Left ventricle myocardium inferior (tissue), 1 donor: ENCODE data around the gene MADCAM1. TPM values are rescaled to one million over a fixed set of nuclear protein-coding genes. Genes with fewer than 3 reads are reported as not detected.

Experiments used
- DNase-seq: peaks from one replicate; pipeline ENCODE4 v3.0.0-alpha.2; 2020
- H3K27ac ChIP-seq: fragments of 200-600 bp; replicated peaks from 2 replicates; pipeline ENCODE4 v1.8.0; 2021
- H3K27me3 ChIP-seq: fragments of 200-600 bp; 2 replicates; pipeline ENCODE4 v1.8.0; 2021; ENCODE audit warnings: low read depth
- H3K36me3 ChIP-seq: fragments of 200-600 bp; 2 replicates; pipeline ENCODE4 v1.8.0; 2021
- H3K4me1 ChIP-seq: fragments of 200-600 bp; 2 replicates; pipeline ENCODE4 v1.8.0; 2021
- H3K4me3 ChIP-seq: fragments of 200-600 bp; 2 replicates; pipeline ENCODE4 v1.8.0; 2021; ENCODE audit warnings: mild to moderate bottlenecking, moderate library complexity
- H3K9me3 ChIP-seq: fragments of 200-600 bp; replicated peaks from 2 replicates; pipeline ENCODE4 v1.8.0; 2021
- CTCF ChIP-seq: fragments of 200-600 bp; IDR thresholded peaks from 2 replicates; pipeline ENCODE4 v1.8.0; 2021; ENCODE audit warnings: antibody characterized with exemption, mild to moderate bottlenecking, borderline replicate concordance
- intact Hi-C: fragments of 100-400 bp; cut with micrococcal nuclease; formaldehyde crosslinking; loops from one replicate; pipeline ENCODE4 v1.11.0; 2022
- total RNA-seq: library from RNA; stranded (reverse); fragmentation: NEBNext Ultra II Directional; extraction: Animal tissue kit (Norgen Biotek cat#: 25700); gene quantifications from one replicate; pipeline ENCODE4 v1.2.1, GENCODE V29; 2021
- donor health status: DM: no; HTN: yes; CAD: no; lungs with severe emphysema.

The MADCAM1 gene
- total RNA-seq, 1 donor from 2014 or later: 0.22 TPM

GRCh38 chr19:548886-549830, 52.9 kb downstream of the MADCAM1 start:
- H3K9me3 ChIP-seq: no peaks in the 10 kb centered on the region
- H3K36me3 ChIP-seq: no peaks in the 10 kb centered on the region
- H3K4me1 ChIP-seq: peaks cover 6% of the 10 kb centered on the region
- H3K4me3 ChIP-seq: no peak overlapping the region
- H3K27ac ChIP-seq: no peak overlapping the region
- DNase-seq: no peak
- no peaks in the 10 kb centered on the region for H3K27me3 ChIP-seq
- TF ChIP-seq CTCF: no peak
- intact Hi-C loops: no loop called here

GRCh38 chr19:554817-555216, 58.5 kb downstream of the MADCAM1 start:
- intact Hi-C loops: no loop called here
- H3K27me3 ChIP-seq: no peaks in the 10 kb centered on the region
- H3K4me1 ChIP-seq: peaks cover 39% of the 10 kb centered on the region
- TF ChIP-seq CTCF: no peak
- H3K36me3 ChIP-seq: no peaks in the 10 kb centered on the region
- peak overlapping the region; percentile 80 for H3K27ac ChIP-seq
- no peak for DNase-seq
- H3K4me3 ChIP-seq: no peak overlapping the region
- H3K9me3 ChIP-seq: no peaks in the 10 kb centered on the region

Other genes with a start within 250 kb of the MADCAM1 start
- gene PLPP2, start 205.1 kb upstream of the MADCAM1 start, total RNA-seq: not detected
- 15.9 TPM for gene MIER2, start 151.7 kb upstream of the MADCAM1 start, total RNA-seq
- 0.63 TPM for gene C2CD4C, start 87.3 kb upstream of the MADCAM1 start, total RNA-seq
- 11.3 TPM for gene SHC2, start 35.5 kb upstream of the MADCAM1 start, total RNA-seq
- gene TPGS1, start 11.0 kb downstream of the MADCAM1 start, total RNA-seq: 11.2 TPM
- 96.5 TPM for gene CDC34, start 35.3 kb downstream of the MADCAM1 start, total RNA-seq
- gene GZMM, start 47.6 kb downstream of the MADCAM1 start, total RNA-seq: not detected
- gene BSG, start 76.1 kb downstream of the MADCAM1 start, total RNA-seq: 1,533 TPM
- gene HCN2, start 93.4 kb downstream of the MADCAM1 start, total RNA-seq: 21.9 TPM
- 54.3 TPM for gene POLRMT, start 137.1 kb downstream of the MADCAM1 start, total RNA-seq
- not detected for gene FGF22, start 143.4 kb downstream of the MADCAM1 start, total RNA-seq
- 25.5 TPM for gene RNF126, start 166.7 kb downstream of the MADCAM1 start, total RNA-seq
- 56.1 TPM for gene FSTL3, start 179.9 kb downstream of the MADCAM1 start, total RNA-seq
- gene PRSS57, start 199.0 kb downstream of the MADCAM1 start, total RNA-seq: not detected
- gene PALM, start 212.4 kb downstream of the MADCAM1 start, total RNA-seq: 26.8 TPM